ENCODE measurements around the gene OTOP2. TPM values are rescaled to one million over a fixed set of nuclear protein-coding genes. Genes with fewer than 3 reads are reported as not detected.

OTOP2 gene
- polyA plus RNA-seq, 3 donors: 0.05 TPM; not detected in 2

DNA sequence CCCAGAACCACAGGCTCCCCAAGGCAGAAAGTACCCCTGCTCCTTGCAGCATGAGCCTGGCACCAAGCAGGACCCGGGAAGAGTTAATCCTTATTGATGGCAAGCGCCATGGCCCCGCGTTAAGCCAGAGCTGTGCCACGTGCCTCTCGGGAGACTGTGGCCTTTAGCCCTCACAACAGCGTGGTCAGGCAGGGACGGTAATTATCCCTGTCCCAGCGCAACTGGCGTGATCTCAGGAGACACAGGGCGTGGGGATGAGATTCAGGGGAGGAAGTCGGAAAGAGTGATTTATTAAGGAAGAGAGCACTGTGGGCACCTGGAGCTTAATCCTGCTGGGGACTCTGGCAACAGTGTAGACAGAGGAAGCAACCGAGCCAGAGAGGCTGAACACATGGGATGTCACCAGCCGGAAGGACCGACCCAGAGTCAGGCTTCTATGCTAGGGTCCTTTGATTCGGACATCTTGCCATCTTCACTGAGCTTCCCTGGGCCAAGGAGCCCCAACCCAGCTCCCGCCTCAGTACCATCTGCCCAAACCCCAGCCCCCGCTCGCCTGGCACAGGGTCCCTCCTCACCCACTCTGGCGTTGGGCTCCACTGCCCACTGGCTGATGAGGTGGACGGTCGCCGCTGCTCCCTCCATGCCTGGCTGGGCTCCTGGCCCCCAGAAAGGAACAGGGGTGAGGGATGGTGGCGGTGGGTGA is 28.5 kb downstream of the OTOP2 start:
- Histone ChIP-seq H3K9me3 (replicated peaks in 1 of 2; ENCODE audit: control insufficient read depth in 1 of 2, insufficient read depth in 1 of 2, low read length in 2 of 2) (peaks cover 5 to 12% of the 10 kb centered on the region in 2 donors), H3K9ac (ENCODE audit: insufficient read depth, low read length, poor library complexity, severe bottlenecking) (no peak overlapping the region), H3K27ac (ENCODE audit: low read depth in 1 of 2, low read length in 2 of 2) (no peak overlapping the region), H3K27me3 (ENCODE audit: control insufficient read depth in 2 of 2, insufficient read depth in 2 of 2, low read length in 2 of 2) (peaks cover 0 to 9% of the 10 kb centered on the region in 2 donors), H3K36me3 (replicated peaks in 1 of 2; ENCODE audit: control insufficient read depth in 1 of 2, insufficient read depth in 2 of 2, low read length in 2 of 2) (no peaks in the 10 kb centered on the region), H3K4me3 (replicated peaks in 1 of 3; ENCODE audit: low read depth in 2 of 3, low read length in 3 of 3) (no peak overlapping the region), H3K4me2 (replicated peaks; ENCODE audit: extremely low read depth, low read length, poor library complexity, severe bottlenecking) (no peak overlapping the region), H2AFZ (ENCODE audit: insufficient read depth, low read depth, low read length, poor library complexity, severe bottlenecking) (no peak overlapping the region), H3K79me2 (ENCODE audit: insufficient read depth, low read length) (no peaks in the 10 kb centered on the region), H3K4me1 (ENCODE audit: control insufficient read depth in 1 of 2, insufficient read depth in 2 of 2, low read length in 2 of 2) (no peaks in the 10 kb centered on the region), H4K20me1 (ENCODE audit: insufficient read depth, low read length) (no peaks in the 10 kb centered on the region)
- peak overlapping the region in 1 of 7 donors; percentile 54 for H3K27ac Mint-ChIP-seq
- peaks cover 4 to 14% (median 13%) of the 10 kb centered on the region in 7 donors for H3K9me3 Mint-ChIP-seq
- WGBS (ENCODE audit: insufficient coverage): 77% methylated on average over 16 of the region's 24 CpGs
- DNase-seq: no peak
- peaks cover 6% of the 10 kb centered on the region for H3K4me1 Mint-ChIP-seq
- TF ChIP-seq, protein P1, sequence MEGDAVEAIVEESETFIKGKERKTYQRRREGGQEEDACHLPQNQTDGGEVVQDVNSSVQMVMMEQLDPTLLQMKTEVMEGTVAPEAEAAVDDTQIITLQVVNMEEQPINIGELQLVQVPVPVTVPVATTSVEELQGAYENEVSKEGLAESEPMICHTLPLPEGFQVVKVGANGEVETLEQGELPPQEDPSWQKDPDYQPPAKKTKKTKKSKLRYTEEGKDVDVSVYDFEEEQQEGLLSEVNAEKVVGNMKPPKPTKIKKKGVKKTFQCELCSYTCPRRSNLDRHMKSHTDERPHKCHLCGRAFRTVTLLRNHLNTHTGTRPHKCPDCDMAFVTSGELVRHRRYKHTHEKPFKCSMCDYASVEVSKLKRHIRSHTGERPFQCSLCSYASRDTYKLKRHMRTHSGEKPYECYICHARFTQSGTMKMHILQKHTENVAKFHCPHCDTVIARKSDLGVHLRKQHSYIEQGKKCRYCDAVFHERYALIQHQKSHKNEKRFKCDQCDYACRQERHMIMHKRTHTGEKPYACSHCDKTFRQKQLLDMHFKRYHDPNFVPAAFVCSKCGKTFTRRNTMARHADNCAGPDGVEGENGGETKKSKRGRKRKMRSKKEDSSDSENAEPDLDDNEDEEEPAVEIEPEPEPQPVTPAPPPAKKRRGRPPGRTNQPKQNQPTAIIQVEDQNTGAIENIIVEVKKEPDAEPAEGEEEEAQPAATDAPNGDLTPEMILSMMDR (IDR thresholded peaks at IDR 0.05): no peak
- H3K4me3 Mint-ChIP-seq: peak overlapping the region in 1 of 2 donors; percentile 33
- peaks cover 6 to 23% (median 15%) of the 10 kb centered on the region in 3 donors for H3K27me3 Mint-ChIP-seq (ENCODE audit: low read depth in 3 of 3)
- intact Hi-C loops (cut with micrococcal nuclease): loop anchor here in 1 of 2 donors (10.0 kb wide), 1 partner anchor 208 kb away; the partner anchor contains the start of gene NHERF1
- H3K36me3 Mint-ChIP-seq: no peaks in the 10 kb centered on the region

GRCh38 chr17:74953134-74953687 is 29.1 kb downstream of the OTOP2 start:
- H3K4me1 Mint-ChIP-seq: peaks cover 6% of the 10 kb centered on the region
- Histone ChIP-seq H3K27ac (ENCODE audit: low read depth in 1 of 2, low read length in 2 of 2) (no peak overlapping the region), H3K9ac (ENCODE audit: insufficient read depth, low read length, poor library complexity, severe bottlenecking) (no peak overlapping the region), H2AFZ (ENCODE audit: insufficient read depth, low read depth, low read length, poor library complexity, severe bottlenecking) (no peak overlapping the region), H3K4me1 (ENCODE audit: control insufficient read depth in 1 of 2, insufficient read depth in 2 of 2, low read length in 2 of 2) (no peaks in the 10 kb centered on the region), H3K27me3 (ENCODE audit: control insufficient read depth in 2 of 2, insufficient read depth in 2 of 2, low read length in 2 of 2) (peaks cover 0 to 9% of the 10 kb centered on the region in 2 donors), H3K36me3 (replicated peaks in 1 of 2; ENCODE audit: control insufficient read depth in 1 of 2, insufficient read depth in 2 of 2, low read length in 2 of 2) (no peaks in the 10 kb centered on the region), H3K4me3 (replicated peaks in 1 of 3; ENCODE audit: low read depth in 2 of 3, low read length in 3 of 3) (no peak overlapping the region), H3K4me2 (replicated peaks; ENCODE audit: extremely low read depth, low read length, poor library complexity, severe bottlenecking) (no peak overlapping the region), H4K20me1 (ENCODE audit: insufficient read depth, low read length) (no peaks in the 10 kb centered on the region), H3K79me2 (ENCODE audit: insufficient read depth, low read length) (no peaks in the 10 kb centered on the region), H3K9me3 (replicated peaks in 1 of 2; ENCODE audit: control insufficient read depth in 1 of 2, insufficient read depth in 1 of 2, low read length in 2 of 2) (peaks cover 5 to 12% of the 10 kb centered on the region in 2 donors)
- TF ChIP-seq, protein P1 (IDR thresholded peaks at IDR 0.05): no peak
- peaks cover 4 to 14% (median 13%) of the 10 kb centered on the region in 7 donors for H3K9me3 Mint-ChIP-seq
- no peak overlapping the region for H3K4me3 Mint-ChIP-seq
- no peaks in the 10 kb centered on the region for H3K36me3 Mint-ChIP-seq
- DNase-seq: no peak
- WGBS (ENCODE audit: insufficient coverage): 86% methylated on average over 10 of the region's 11 CpGs
- H3K27me3 Mint-ChIP-seq (ENCODE audit: low read depth in 3 of 3): peaks cover 6 to 21% (median 15%) of the 10 kb centered on the region in 3 donors
- intact Hi-C loops (cut with micrococcal nuclease): loop anchor here in 1 of 2 donors (10.0 kb wide), 1 partner anchor 208 kb away; the partner anchor contains the start of gene NHERF1
- peak overlapping the region in 1 of 7 donors; percentile 20 for H3K27ac Mint-ChIP-seq
